Measurements from ENCODE around the gene OSER1. TPM values are rescaled to one million over a fixed set of nuclear protein-coding genes. Genes with fewer than 3 reads are reported as not detected.

OSER1 gene
- total RNA-seq, 1 donor from 2014 or later, result 28.0 TPM

DNA sequence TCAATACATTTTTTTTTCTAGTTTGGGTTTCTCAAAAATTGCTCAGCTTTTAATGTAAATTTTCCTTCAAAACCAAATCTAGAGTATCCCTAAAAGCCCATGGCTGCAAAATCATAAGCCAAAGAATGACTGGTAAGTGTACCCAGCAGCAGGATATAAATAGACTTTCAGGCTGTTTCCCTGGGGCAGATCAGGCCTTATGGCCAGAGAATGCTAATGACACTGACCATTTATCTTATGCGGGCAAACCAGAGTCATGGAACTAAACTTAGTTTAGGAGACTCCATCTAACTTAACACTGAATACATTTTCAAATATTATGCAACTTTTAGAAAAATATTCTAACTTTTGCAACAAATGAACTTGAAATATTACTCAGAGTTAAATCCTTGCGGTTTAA lies 7.4 kb downstream of the OSER1 start:
- intact Hi-C loops (cut with DNase I), result no loop called here
- TF ChIP-seq POLR2A (IDR thresholded peaks at IDR 0.05) (no peak), POLR2AphosphoS5 (IDR thresholded peaks at IDR 0.05; ENCODE audit: insufficient read depth in 1 of 2, low read depth in 1 of 2) (no peak)
- TF ChIP-seq, protein P1, sequence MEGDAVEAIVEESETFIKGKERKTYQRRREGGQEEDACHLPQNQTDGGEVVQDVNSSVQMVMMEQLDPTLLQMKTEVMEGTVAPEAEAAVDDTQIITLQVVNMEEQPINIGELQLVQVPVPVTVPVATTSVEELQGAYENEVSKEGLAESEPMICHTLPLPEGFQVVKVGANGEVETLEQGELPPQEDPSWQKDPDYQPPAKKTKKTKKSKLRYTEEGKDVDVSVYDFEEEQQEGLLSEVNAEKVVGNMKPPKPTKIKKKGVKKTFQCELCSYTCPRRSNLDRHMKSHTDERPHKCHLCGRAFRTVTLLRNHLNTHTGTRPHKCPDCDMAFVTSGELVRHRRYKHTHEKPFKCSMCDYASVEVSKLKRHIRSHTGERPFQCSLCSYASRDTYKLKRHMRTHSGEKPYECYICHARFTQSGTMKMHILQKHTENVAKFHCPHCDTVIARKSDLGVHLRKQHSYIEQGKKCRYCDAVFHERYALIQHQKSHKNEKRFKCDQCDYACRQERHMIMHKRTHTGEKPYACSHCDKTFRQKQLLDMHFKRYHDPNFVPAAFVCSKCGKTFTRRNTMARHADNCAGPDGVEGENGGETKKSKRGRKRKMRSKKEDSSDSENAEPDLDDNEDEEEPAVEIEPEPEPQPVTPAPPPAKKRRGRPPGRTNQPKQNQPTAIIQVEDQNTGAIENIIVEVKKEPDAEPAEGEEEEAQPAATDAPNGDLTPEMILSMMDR (IDR thresholded peaks at IDR 0.05), result no peak
- DNase-seq (ENCODE audit: extremely low spot score in 2 of 2), result no peak
- Histone ChIP-seq H3K9me3 (no peaks in the 10 kb centered on the region), H3K4me3 (no peak overlapping the region), H3K36me3 (peaks cover 0 to 44% of the 10 kb centered on the region in 2 donors), H3K27me3 (no peaks in the 10 kb centered on the region), H3K4me1 (peaks cover 37% of the 10 kb centered on the region), H3K27ac (no peak overlapping the region)

DNA sequence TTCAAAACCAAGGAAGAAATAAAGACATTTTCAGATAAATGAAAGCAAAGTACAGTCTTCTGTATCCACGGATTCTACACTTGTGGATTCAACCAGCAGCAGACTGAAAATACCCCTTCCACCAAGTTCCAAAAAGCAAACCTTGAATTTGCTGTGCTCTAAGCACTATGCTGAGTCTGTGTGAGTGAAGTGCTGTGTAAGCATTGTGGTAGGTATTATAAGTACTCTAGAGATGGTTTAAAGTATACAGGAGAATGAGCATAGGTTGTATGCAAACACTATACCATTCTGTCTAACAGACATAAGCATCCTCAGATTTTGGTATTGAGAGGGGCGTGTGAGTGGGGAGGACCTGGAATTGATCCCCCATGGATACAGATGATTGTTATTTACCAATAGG lies 9.6 kb downstream of the OSER1 start:
- Histone ChIP-seq H3K36me3 (peaks cover 0 to 64% of the 10 kb centered on the region in 2 donors), H3K4me3 (no peak overlapping the region), H3K27me3 (no peaks in the 10 kb centered on the region), H3K9me3 (no peaks in the 10 kb centered on the region), H3K4me1 (peaks cover 26% of the 10 kb centered on the region), H3K27ac (no peak overlapping the region)
- no peak for DNase-seq (ENCODE audit: extremely low spot score in 2 of 2)
- TF ChIP-seq POLR2AphosphoS5 (IDR thresholded peaks at IDR 0.05; ENCODE audit: insufficient read depth in 1 of 2, low read depth in 1 of 2) (no peak), POLR2A (IDR thresholded peaks at IDR 0.05) (no peak)
- TF ChIP-seq, protein P1 (IDR thresholded peaks at IDR 0.05), result no peak
- intact Hi-C loops (cut with DNase I), result no loop called here

DNA sequence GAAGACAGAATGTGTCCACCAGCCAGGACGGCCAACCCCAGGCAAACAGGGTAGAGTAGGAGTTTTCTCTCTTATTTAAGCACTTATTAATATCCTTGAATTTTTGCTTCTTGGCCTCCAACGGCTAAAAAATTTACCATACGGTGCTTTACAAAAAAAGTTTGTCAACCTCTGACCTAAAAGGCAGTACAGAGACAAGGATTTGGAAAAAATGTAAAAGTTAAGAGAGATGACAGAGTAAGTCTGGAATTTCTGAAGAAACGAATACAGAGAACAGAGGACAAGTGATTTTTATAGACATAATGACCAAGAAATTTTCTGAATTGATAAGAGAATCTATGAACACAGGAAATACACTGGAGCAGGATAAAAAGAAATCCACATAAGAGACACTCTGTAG lies 10.2 kb downstream of the OSER1 start:
- Histone ChIP-seq H3K27me3 (no peaks in the 10 kb centered on the region), H3K9me3 (no peaks in the 10 kb centered on the region), H3K4me3 (no peak overlapping the region), H3K27ac (no peak overlapping the region), H3K4me1 (peaks cover 26% of the 10 kb centered on the region), H3K36me3 (peaks cover 0 to 64% of the 10 kb centered on the region in 2 donors)
- intact Hi-C loops (cut with DNase I), result no loop called here
- no peak for TF ChIP-seq POLR2A (IDR thresholded peaks at IDR 0.05)
- TF ChIP-seq, protein P1 (IDR thresholded peaks at IDR 0.05), result no peak
- no peak for TF ChIP-seq POLR2AphosphoS5 (IDR thresholded peaks at IDR 0.05; ENCODE audit: insufficient read depth in 1 of 2, low read depth in 1 of 2)
- DNase-seq (ENCODE audit: extremely low spot score in 2 of 2), result no peak

DNA sequence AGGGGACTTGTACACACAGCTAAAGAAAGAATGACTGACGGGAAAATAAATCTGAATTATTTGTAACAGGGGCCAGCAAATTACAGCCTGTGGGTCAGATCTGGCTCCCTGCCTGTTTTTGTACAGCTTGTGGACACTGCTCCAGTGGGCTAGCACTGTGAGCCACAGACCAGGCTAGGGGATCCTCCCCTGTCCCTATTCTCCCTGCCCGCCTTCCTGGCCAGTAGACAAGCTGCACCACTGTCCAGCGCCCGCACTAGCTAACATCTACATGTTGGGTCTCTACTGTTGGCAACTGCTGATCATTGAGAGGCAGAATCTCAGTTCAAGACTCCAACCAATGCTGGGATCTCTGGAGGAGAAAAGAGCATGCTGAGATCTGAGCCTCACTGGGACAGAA lies 10.7 kb downstream of the OSER1 start:
- TF ChIP-seq POLR2AphosphoS5 (IDR thresholded peaks at IDR 0.05; ENCODE audit: insufficient read depth in 1 of 2, low read depth in 1 of 2), result no peak
- no peak for TF ChIP-seq POLR2A (IDR thresholded peaks at IDR 0.05)
- TF ChIP-seq, protein P1 (IDR thresholded peaks at IDR 0.05), result no peak
- H3K27me3 ChIP-seq, result no peaks in the 10 kb centered on the region
- H3K36me3 ChIP-seq, result peaks cover 0 to 64% of the 10 kb centered on the region in 2 donors
- DNase-seq (ENCODE audit: extremely low spot score in 2 of 2), result no peak
- H3K27ac ChIP-seq, result no peak overlapping the region
- intact Hi-C loops (cut with DNase I), result no loop called here
- H3K4me1 ChIP-seq, result peaks cover 24% of the 10 kb centered on the region
- H3K4me3 ChIP-seq, result no peak overlapping the region
- H3K9me3 ChIP-seq, result no peaks in the 10 kb centered on the region

DNA sequence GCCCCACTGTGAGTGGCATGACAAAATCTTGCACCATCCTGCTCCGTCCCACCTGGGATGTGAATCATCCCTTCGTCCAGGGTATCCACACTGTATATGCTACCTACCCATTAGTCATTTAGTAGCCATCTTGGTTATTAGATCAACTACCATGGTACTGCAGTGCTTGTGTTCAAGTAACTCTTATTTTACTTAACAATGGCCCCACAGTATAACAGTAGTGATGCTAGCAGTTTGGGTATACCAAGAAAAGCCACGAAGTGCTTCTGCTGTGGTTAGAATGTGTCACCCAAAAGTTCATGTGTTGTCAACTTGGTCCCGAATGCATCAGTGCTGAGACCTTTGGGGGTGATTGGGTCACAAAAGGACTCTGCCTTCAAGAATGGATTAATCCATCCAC lies 11.7 kb downstream of the OSER1 start:
- H3K27me3 ChIP-seq, result no peaks in the 10 kb centered on the region
- peaks cover 14% of the 10 kb centered on the region for H3K4me1 ChIP-seq
- H3K4me3 ChIP-seq, result no peak overlapping the region
- TF ChIP-seq, protein P1 (IDR thresholded peaks at IDR 0.05), result no peak
- TF ChIP-seq POLR2AphosphoS5 (IDR thresholded peaks at IDR 0.05; ENCODE audit: insufficient read depth in 1 of 2, low read depth in 1 of 2), result no peak
- TF ChIP-seq POLR2A (IDR thresholded peaks at IDR 0.05), result no peak
- peaks cover 0 to 64% of the 10 kb centered on the region in 2 donors for H3K36me3 ChIP-seq
- intact Hi-C loops (cut with DNase I), result no loop called here
- H3K9me3 ChIP-seq, result no peaks in the 10 kb centered on the region
- no peak overlapping the region for H3K27ac ChIP-seq
- no peak for DNase-seq (ENCODE audit: extremely low spot score in 2 of 2)

Data from vagina (tissue), 2 donors.